BJ (cell line): ENCODE data around the gene SLC39A11. TPM values are rescaled to one million over a fixed set of nuclear protein-coding genes. Genes with fewer than 3 reads are reported as not detected.

Experiments
- CTCF ChIA-PET: fragments of 350-600 bp; formaldehyde crosslinking; extraction: SDS; loops from one replicate; lab custom pipeline; 2021; ENCODE audit warnings: antibody characterized with exemption, inconsistent platforms; lab: Yijun Ruan, JAX
- POLR2A ChIA-PET: fragments of 300-600 bp; sonication (Branson Sonifier 250); formaldehyde crosslinking; extraction: SDS; loops from one replicate; lab custom pipeline; 2021; ENCODE audit warnings: antibody characterized with exemption; lab: Charles Lee
- DNase-seq: peaks from one replicate; pipeline ENCODE4 v3.0.0-alpha.2; 2011; ENCODE audit warnings: low read depth
- H3K27me3 ChIP-seq: 2 replicates; pipeline ENCODE4 v1.6.0; 2011; ENCODE audit warnings: low read length; ENCODE audit not compliant: control insufficient read depth, insufficient read depth
- H3K36me3 ChIP-seq: 2 replicates; pipeline ENCODE4 v1.5.1; 2011; ENCODE audit warnings: low read length; ENCODE audit not compliant: control insufficient read depth, insufficient read depth
- H3K4me3 ChIP-seq: 2 replicates; pipeline ENCODE4 v1.5.1; 2011; ENCODE audit warnings: low read depth, mild to moderate bottlenecking, control low read depth, low read length
- polyA plus RNA-seq: library from polyadenylated mRNA; depleted of rRNA; stranded (reverse); fragments of >200 nt; gene quantifications from 2 replicates; pipeline ENCODE4 v1.2.3, GENCODE V29; 2011
- TF ChIP-seq, protein P1 (sequence below): IDR thresholded peaks from 2 replicates; pipeline ENCODE4 v1.5.1; 2011; ENCODE audit warnings: low read depth, mild to moderate bottlenecking, control low read depth, inconsistent platforms, low read length, moderate library complexity; ENCODE audit not compliant: insufficient read depth

SLC39A11 gene
- polyA plus RNA-seq, 1 experiment: 20.9 TPM

DNA sequence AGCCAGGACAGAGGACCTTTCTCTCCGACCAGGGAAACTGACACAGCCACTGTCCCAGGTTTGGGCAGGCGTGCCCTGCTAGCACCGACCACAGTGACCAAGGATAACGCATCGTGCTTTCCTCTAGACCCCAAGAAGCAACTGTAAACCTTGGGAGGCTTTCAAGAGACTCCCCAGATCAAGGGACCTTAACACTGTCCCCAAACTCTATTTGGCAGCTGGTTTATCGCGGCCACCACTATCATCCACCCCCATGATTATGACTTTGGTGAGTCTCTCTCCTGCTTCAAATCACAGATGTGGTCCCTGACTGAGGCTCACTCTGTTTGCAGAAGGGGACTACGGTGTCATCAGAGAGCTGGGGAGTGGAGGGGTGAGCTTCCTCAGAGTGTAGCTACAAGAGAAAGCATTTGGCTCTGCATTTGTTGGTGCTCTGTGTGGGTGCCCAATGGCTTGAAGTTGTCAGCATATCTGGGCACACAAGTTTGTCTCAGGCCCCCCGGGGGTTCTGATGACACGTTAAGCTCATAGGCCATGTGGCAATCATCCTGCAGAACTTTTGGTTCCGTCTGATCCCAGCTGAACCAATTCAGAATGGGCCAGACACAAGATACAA lies 408.0 kb downstream of the SLC39A11 start:
- Histone ChIP-seq H3K27me3 (no peaks in the 10 kb centered on the region), H3K4me3 (no peak overlapping the region), H3K36me3 (no peaks in the 10 kb centered on the region)
- CTCF ChIA-PET: interaction anchor here (0.7 to 1.0 kb wide), 2 partner anchors 123 to 128 kb away, joined by 3 read pairs; no protein-coding TSS in a partner anchor
- POLR2A ChIA-PET: interaction anchor here (0.6 kb wide), 1 partner anchor 561 kb away, joined by 3 read pairs; no protein-coding TSS in a partner anchor
- DNase-seq: no peak
- TF ChIP-seq, protein P1, sequence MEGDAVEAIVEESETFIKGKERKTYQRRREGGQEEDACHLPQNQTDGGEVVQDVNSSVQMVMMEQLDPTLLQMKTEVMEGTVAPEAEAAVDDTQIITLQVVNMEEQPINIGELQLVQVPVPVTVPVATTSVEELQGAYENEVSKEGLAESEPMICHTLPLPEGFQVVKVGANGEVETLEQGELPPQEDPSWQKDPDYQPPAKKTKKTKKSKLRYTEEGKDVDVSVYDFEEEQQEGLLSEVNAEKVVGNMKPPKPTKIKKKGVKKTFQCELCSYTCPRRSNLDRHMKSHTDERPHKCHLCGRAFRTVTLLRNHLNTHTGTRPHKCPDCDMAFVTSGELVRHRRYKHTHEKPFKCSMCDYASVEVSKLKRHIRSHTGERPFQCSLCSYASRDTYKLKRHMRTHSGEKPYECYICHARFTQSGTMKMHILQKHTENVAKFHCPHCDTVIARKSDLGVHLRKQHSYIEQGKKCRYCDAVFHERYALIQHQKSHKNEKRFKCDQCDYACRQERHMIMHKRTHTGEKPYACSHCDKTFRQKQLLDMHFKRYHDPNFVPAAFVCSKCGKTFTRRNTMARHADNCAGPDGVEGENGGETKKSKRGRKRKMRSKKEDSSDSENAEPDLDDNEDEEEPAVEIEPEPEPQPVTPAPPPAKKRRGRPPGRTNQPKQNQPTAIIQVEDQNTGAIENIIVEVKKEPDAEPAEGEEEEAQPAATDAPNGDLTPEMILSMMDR: no peak

DNA sequence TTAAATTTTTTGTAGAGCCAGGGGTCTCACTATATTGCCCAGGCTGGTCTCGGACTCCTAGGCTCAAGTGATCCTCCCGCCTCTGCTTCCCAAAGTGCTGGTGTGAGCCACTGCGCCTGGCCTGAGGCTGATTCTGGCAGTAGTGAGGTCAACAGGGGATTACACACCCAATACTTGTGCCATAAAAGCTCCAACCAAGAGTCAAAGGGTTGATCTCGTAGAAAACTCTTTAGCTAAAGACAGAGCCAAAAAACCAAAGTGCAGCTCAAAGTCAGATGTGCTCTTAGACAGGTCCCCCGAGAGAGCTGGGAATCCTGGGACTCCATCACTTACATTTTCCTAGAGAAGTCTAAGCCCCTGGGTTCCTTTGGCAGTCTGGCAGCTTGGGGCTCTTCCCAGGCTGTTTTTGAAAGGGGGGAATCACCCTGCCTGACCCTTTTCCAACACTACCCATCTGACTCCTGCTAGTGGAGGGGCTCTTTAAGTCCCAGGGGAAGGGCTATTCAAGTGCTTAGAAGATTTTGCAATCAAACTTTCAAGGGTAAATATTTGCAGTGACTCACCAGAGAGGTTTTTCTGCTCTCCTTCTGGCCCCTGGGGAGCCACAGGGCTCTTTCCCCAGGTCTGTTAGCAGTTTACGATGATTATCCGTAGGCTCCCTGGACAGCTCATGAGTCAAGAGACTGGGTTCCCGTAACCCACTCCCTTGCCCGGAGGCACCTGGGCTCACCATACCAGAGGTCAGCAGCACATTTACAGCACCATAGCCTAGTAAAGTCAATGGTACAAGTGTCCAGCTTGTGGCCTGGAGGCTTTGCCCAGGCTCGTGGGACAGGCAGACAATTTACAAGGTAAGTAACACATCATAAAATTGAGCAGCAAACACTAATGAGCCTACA lies 408.7 kb downstream of the SLC39A11 start:
- POLR2A ChIA-PET: interaction anchor here (0.6 to 0.7 kb wide), 2 partner anchors 16 to 562 kb away, joined by 3 read pairs; no protein-coding TSS in a partner anchor
- no peak overlapping the region for H3K4me3 ChIP-seq
- no peaks in the 10 kb centered on the region for H3K36me3 ChIP-seq
- peak; percentile 94 for DNase-seq
- TF ChIP-seq, protein P1: no peak
- H3K27me3 ChIP-seq: no peaks in the 10 kb centered on the region
- CTCF ChIA-PET: interaction anchor here (0.6 to 1.9 kb wide), 6 partner anchors 8 to 439 kb away, joined by 3 to 4 read pairs (median 3); no protein-coding TSS in a partner anchor

DNA sequence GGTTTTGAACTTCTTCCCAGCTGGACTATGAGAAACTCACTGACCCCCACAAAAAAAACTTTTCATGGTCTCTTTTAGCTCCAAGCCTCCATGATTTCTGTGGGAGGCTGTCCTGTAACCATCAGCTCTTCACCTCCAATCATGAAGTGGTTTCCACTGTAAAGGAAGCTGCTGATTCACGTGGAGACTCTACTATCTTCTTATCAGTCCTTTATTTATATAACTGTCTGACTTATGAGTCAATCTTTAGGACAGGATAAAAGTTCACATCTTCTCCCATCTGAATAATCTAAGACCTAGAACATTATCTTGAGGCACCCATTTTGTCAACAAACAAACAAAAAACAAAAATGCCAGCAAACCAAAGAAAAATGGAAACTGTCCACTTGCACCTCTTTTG lies 409.9 kb downstream of the SLC39A11 start:
- no peak overlapping the region for H3K4me3 ChIP-seq
- H3K27me3 ChIP-seq: no peaks in the 10 kb centered on the region
- TF ChIP-seq, protein P1: no peak
- ChIA-PET POLR2A (no interaction called here), CTCF (interaction anchor here (1.3 to 2.8 kb wide), 3 partner anchors 9 to 88 kb away, joined by 3 to 7 read pairs (median 4); no protein-coding TSS in a partner anchor)
- no peak for DNase-seq
- H3K36me3 ChIP-seq: no peaks in the 10 kb centered on the region

DNA sequence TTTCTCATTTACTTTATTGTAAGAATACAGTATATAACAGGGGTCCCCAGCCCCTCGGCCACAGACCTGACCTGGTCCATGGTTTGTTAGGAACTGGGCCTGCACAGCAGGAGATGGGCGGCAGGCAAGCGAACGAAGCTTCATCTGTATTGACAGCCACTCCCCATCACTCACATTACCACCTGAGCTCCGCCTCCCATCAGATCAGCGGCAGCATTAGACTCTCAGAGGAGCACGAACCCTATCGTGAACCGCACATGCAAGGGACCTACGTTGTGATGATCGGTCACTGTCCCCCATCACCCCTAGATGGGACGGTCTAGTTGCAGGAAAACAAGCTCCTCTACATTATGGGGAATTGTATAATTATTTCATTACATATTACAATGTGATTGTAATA lies 410.6 kb downstream of the SLC39A11 start:
- H3K27me3 ChIP-seq: no peaks in the 10 kb centered on the region
- no peak overlapping the region for H3K4me3 ChIP-seq
- CTCF ChIA-PET: interaction anchor here (1.1 to 2.8 kb wide), 2 partner anchors 10 to 44 kb away, joined by 3 to 7 read pairs; no protein-coding TSS in a partner anchor
- no peak for DNase-seq
- TF ChIP-seq, protein P1: no peak
- POLR2A ChIA-PET: no interaction called here
- no peaks in the 10 kb centered on the region for H3K36me3 ChIP-seq
